GM10266 (cell line): ENCODE data around the gene MAP3K21.

Source experiments
- DNase-seq: peaks from one replicate; pipeline ENCODE4 v3.0.0; 2012; ENCODE audit errors: extremely low spot score
- TF ChIP-seq, protein P1 (sequence below): IDR thresholded peaks from 2 replicates; pipeline ENCODE4 v1.5.1; 2012; ENCODE audit warnings: mild to moderate bottlenecking, low read depth; ENCODE audit not compliant: control insufficient read depth, insufficient read depth; ENCODE audit errors: missing control alignments

Gene MAP3K21

DNA sequence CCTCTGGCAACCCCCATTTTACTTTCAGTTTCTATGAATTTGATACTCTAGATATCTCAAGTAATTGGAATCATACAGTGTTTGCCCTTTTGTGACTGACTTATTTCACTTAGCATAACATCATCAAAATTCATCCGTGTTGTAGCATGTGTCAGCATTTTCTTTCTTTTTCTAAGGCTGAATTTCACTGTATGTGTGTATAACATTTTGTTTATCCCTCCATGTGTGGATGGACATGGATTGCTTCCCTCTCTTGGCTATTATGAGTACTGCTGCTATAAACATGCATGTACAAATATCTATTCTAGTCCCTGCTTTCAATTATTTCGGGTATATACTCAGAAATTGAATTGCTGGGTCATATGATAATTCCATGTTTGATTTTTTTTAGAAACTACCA is 97.3 kb downstream of the MAP3K21 start:
- DNase-seq: no peak
- TF ChIP-seq, protein P1, sequence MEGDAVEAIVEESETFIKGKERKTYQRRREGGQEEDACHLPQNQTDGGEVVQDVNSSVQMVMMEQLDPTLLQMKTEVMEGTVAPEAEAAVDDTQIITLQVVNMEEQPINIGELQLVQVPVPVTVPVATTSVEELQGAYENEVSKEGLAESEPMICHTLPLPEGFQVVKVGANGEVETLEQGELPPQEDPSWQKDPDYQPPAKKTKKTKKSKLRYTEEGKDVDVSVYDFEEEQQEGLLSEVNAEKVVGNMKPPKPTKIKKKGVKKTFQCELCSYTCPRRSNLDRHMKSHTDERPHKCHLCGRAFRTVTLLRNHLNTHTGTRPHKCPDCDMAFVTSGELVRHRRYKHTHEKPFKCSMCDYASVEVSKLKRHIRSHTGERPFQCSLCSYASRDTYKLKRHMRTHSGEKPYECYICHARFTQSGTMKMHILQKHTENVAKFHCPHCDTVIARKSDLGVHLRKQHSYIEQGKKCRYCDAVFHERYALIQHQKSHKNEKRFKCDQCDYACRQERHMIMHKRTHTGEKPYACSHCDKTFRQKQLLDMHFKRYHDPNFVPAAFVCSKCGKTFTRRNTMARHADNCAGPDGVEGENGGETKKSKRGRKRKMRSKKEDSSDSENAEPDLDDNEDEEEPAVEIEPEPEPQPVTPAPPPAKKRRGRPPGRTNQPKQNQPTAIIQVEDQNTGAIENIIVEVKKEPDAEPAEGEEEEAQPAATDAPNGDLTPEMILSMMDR: no peak

GRCh38 chr1:233427907-233428306 is 100.4 kb downstream of the MAP3K21 start:
- DNase-seq: no peak
- TF ChIP-seq, protein P1: no peak

DNA sequence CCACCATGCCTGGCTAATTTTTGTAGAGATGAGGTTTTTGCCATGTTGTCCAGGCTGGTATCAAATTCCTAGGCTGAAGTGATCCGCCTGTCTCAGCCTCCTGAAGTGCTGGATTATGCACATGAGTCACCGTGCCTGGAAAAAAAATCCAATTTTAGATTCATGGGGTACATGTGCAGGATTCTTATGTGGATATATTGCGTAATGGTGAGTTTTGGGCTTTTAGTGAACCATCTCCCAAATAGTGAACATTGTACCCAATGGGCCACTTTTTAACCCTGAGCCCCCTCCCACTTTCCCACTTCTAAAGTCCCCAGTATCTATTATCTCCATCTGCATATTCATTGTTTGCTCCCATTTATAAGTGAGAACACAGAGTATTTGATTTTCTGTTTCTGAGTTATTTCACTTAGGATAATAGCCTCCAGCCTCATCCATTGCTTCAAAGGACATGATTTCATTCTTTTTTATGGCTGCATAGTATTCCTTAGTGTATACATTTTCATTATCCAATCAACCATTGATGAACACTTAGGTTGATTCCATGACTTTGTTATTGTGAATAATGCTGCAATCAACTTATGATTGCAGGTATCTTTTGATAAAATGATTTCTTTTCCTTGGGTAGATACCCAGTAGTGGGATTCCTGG is 104.4 kb downstream of the MAP3K21 start:
- TF ChIP-seq, protein P1: no peak
- DNase-seq: no peak

DNA sequence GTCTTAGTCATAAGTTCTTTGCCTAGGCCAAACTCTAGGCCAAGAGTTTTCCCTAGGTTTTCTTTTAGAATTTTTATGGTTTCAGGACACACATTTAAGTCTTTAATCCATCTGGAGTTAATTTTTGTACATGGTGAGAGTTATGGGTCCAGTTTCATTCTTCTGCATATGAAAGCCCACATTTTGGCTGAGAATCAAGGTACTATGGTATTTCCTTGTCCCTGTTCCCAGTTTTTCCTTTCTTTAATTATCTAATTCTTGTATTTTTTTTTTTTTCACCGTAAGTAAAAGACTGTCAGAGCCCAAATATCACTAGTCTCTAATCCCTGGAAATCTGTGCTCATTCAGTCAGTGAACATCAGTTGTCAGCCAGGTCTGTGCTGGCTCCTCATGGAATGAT is 105.4 kb downstream of the MAP3K21 start:
- TF ChIP-seq, protein P1: no peak
- DNase-seq: no peak

GRCh38 chr1:233433436-233434210 is 106.1 kb downstream of the MAP3K21 start:
- DNase-seq: no peak
- TF ChIP-seq, protein P1: no peak
